ENCODE measurements around the gene LYSMD1. TPM values are rescaled to one million over a fixed set of nuclear protein-coding genes. Genes with fewer than 3 reads are reported as not detected.
"Not testable (repeated sequence)": the region's sequence is repeated elsewhere in the genome, so short reads cannot be mapped to it uniquely, and the experiment has no call there.

Gene LYSMD1, protein sequence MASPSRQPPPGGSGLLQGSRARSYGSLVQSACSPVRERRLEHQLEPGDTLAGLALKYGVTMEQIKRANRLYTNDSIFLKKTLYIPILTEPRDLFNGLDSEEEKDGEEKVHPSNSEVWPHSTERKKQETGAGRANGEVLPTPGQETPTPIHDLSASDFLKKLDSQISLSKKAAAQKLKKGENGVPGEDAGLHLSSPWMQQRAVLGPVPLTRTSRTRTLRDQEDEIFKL
- total RNA-seq (19.7 and 26.7 TPM in 2 replicates), polyA plus RNA-seq (4.9 and 8.0 TPM in 2 replicates)

DNA sequence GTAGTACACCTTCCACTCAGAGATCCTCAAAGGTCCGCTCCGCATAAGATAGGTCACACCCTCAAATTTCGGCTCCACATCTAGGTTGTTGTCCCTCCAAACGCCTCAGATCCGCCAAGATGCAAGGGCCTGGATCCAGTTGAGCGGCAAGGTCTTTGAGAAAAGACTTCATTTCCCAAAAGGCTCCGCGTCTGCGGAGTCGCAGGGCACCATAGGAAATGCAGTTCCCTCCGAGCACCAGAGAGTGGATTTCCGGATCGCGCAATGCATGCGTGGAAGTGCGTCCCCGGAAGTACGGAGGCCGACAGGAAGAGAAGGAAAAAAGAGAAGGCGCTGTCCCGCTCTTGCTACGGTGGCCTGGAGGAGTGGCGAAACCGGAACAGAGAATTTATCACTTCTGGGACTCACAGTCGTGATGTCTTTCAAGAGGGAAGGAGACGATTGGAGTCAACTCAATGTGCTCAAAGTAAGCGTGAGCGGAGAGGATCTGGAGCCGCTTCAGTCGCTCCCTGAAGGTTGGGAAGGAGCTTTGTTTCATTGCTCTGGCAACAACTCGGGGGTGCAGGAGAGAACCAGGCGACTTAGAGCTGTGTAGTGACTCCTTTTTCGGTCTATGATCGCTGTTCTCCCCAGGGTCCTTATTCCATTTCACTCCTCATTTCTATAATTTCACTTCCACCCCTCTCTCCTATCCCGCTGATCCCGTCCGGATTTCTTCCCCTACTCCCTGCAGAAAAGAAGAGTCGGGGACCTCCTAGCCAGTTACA is at the start of gene LYSMD1, which contains the start of gene SCNM1:
TSS of gene LYSMD1 (minus strand) at position 165 of the 767 bp plus-strand sequence. CDS start 644 bp downstream, outside the sequence.
TSS of gene SCNM1 (plus strand) at position 407 of the 767 bp plus-strand sequence. CDS start at position 416, 9 bp downstream.
- Histone ChIP-seq H3K36me3 (peaks cover 19% of the 10 kb centered on the region), H3K4me1 (ENCODE audit: low read depth) (peaks cover 14% of the 10 kb centered on the region), H3K27ac (peak within 1 kb of the TSS; percentile 89), H3K27me3 (no peaks in the 10 kb centered on the region), H3K9me3 (ENCODE audit: low read depth) (no peaks in the 10 kb centered on the region), H3K4me3 (peak within 1 kb of the TSS; percentile 75)
- TF ChIP-seq, protein P1, sequence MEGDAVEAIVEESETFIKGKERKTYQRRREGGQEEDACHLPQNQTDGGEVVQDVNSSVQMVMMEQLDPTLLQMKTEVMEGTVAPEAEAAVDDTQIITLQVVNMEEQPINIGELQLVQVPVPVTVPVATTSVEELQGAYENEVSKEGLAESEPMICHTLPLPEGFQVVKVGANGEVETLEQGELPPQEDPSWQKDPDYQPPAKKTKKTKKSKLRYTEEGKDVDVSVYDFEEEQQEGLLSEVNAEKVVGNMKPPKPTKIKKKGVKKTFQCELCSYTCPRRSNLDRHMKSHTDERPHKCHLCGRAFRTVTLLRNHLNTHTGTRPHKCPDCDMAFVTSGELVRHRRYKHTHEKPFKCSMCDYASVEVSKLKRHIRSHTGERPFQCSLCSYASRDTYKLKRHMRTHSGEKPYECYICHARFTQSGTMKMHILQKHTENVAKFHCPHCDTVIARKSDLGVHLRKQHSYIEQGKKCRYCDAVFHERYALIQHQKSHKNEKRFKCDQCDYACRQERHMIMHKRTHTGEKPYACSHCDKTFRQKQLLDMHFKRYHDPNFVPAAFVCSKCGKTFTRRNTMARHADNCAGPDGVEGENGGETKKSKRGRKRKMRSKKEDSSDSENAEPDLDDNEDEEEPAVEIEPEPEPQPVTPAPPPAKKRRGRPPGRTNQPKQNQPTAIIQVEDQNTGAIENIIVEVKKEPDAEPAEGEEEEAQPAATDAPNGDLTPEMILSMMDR (IDR thresholded peaks at IDR 0.05; ENCODE audit: low read depth, low read length): no peak
- DNase-seq (ENCODE audit: low read depth in 1 of 2, low spot score in 1 of 2): peak; percentile 97 to 99

DNA sequence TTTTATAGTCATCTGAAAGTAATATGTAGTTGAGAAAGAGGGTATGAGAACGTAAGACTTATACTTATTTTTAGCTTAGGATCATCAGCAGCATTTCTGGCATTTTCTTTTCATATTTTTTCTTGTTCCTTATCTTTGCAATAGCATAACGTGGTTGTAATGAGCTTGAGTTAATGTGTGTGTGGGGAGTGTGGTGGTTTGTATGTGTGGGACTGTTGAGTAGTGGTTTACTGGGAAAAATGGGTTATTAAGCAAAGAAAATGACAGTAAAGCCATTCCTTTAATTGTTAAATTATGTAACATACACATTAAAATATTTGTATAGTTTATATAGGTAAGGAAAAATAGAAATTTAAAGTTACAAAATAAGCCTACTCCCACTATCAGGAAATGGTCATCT is 47.9 kb upstream of the LYSMD1 start:
- H3K4me1 ChIP-seq (ENCODE audit: low read depth): peaks cover 3% of the 10 kb centered on the region
- peaks cover 8% of the 10 kb centered on the region for H3K36me3 ChIP-seq
- H3K27me3 ChIP-seq: no peaks in the 10 kb centered on the region
- no peak overlapping the region for H3K4me3 ChIP-seq
- TF ChIP-seq, protein P1 (IDR thresholded peaks at IDR 0.05; ENCODE audit: low read depth, low read length): no peak
- no peaks in the 10 kb centered on the region for H3K9me3 ChIP-seq (ENCODE audit: low read depth)
- peak in 1 of 2 donors; percentile 27 for DNase-seq (ENCODE audit: low read depth in 1 of 2, low spot score in 1 of 2)
- peak overlapping the region; percentile 25 for H3K27ac ChIP-seq

DNA sequence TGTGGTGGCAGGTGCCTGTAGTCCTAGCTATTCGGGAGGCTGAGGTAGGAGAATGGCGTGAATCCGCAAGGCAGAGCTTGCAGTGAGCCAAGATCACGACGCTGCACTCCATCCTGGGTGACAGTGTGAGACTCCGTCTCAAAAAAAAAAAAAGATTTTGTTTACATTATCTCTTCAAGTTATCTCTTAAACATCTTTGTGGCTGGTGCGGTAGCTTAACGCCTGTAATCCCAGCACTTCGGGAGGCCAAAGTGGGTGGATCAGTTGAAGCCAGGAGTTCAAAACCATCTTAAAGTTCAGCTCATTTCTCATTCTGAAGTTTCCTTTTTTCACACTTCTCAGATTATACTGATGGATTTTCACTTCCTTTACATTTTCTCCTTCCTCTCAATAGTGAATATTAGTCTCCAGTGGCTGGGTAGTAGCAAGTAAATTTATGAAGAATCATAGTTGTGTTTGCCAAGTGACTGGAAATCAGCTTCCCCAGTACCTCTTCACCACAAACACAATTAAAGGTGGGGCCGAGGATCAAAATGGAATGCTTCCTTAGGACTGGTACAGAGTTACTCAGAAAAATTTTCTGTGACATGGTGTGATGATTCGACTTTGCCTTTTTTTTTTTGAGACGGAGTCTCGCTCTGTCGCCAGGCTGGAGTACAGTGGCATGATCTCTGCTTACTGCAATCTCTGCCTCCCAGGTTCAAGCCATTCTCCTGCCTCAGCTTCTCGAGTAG is 46.4 kb upstream of the LYSMD1 start:
- TF ChIP-seq, protein P1 (IDR thresholded peaks at IDR 0.05; ENCODE audit: low read depth, low read length): no peak

DNA sequence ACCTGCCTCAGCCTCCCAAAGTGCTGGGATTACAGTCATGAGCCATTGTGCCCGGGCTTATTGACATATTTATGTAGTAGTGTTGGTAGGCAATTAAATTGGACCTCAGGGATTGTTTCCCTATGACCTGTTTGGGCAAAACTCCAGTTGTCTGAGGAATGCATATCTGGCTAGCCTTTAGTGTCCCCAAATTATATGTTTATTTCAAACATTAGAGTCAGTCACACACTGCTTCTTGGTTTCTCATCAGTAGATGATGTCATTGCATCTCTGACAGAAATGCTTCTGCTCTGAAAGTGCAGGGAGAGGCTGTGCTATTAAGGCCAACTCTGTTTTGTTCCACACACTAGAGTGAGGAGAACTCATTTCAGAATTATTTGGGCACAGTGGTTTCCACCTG is 45.1 kb upstream of the LYSMD1 start:
- Histone ChIP-seq H3K27ac (no peak overlapping the region), H3K4me1 (ENCODE audit: low read depth) (peaks cover 3% of the 10 kb centered on the region), H3K27me3 (no peaks in the 10 kb centered on the region), H3K4me3 (no peak overlapping the region), H3K36me3 (peaks cover 19% of the 10 kb centered on the region), H3K9me3 (ENCODE audit: low read depth) (no peaks in the 10 kb centered on the region)
- no peak for DNase-seq (ENCODE audit: low read depth in 1 of 2, low spot score in 1 of 2)
- TF ChIP-seq, protein P1 (IDR thresholded peaks at IDR 0.05; ENCODE audit: low read depth, low read length): no peak

More for the DNA sequence above, 46.4 kb upstream of the LYSMD1 start:
- Histone ChIP-seq H3K9me3 (ENCODE audit: low read depth) (no peaks in the 10 kb centered on the region), H3K4me3 (no peak overlapping the region), H3K4me1 (ENCODE audit: low read depth) (peaks cover 3% of the 10 kb centered on the region), H3K27ac (no peak overlapping the region), H3K27me3 (no peaks in the 10 kb centered on the region), H3K36me3 (peaks cover 17% of the 10 kb centered on the region)
- no peak for DNase-seq (ENCODE audit: low read depth in 1 of 2, low spot score in 1 of 2)

DNA sequence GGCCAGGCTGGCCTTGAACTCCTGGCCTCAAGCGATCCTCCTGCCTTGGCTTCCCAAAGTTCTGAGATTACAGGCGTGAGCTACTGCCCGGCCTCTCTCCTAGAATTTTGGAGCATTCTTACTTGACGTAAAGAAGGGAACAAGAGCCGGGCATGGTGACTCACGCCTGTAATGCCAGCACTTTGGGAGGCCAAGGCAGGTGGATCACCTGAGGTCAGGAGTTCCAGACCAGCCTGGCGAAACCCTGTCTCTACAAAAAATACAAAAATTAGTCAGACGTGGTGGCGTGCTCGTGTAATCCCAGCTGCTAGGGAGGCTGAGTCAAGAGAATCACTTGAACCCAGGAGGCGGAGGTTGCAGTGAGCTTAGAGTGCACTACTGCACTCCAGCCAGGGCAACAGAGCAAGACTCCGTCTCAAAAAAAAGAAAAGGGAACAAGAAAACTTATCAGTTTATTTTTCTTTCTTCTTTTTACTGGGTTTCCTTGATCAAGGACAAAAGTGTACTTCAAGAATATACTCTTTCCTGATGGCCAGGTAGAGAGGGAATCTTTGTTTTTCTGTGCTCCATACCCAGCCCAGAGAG is 39.8 kb upstream of the LYSMD1 start:
- not testable (repeated sequence) for H3K4me3 ChIP-seq; H3K4me1 ChIP-seq (ENCODE audit: low read depth); H3K9me3 ChIP-seq (ENCODE audit: low read depth); H3K27me3 ChIP-seq; H3K27ac ChIP-seq; DNase-seq (ENCODE audit: low read depth in 1 of 2, low spot score in 1 of 2)
- peaks cover 18% of the 10 kb centered on the region for H3K36me3 ChIP-seq

Measured in cardiac muscle cell (in vitro differentiated cells and primary cell).